Measurements from ENCODE around the gene CLIC4.

The CLIC4 gene

DNA sequence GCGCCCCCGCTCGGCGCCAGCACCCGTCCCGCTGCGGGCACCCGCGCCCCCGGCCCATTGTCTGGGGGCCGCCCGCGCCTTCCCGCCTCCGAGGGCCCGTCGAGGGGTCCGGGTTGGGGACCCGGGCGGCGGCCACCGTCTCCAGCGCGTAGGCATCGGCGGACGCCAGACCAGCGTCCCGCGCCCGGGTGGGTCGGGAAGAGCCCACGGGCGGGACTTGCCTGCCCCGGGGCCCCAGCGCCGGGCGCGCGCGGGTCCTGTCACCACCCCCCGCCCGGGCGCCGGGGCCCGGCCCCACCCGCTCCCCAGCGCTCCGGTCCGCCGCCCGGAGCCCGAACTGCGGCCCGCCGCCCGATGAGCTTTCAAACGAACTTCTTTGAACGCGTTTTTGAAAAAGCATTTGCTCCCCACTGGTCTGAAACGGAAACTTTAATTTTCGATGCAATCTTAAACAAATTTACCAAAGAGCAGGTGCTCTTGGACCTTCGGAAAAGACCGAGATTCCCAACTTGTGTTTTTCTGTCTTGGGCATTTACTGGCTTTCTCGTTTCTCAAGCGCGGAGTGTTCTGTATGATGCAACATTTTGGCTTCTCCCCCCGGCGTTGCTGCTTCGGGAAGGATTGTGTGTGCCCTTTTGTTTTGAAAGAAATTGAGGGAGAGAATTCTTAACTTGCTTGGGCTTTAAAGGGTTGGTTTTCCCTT is 615 bp downstream of the CLIC4 start:
- DNase-seq (ENCODE audit: low read depth): peak; percentile 82
- TF ChIP-seq MYC (IDR thresholded peaks at IDR 0.05; ENCODE audit: low read depth, low read length): no peak; the same call in 1 of the 2 replicates
- TF ChIP-seq, protein P1, sequence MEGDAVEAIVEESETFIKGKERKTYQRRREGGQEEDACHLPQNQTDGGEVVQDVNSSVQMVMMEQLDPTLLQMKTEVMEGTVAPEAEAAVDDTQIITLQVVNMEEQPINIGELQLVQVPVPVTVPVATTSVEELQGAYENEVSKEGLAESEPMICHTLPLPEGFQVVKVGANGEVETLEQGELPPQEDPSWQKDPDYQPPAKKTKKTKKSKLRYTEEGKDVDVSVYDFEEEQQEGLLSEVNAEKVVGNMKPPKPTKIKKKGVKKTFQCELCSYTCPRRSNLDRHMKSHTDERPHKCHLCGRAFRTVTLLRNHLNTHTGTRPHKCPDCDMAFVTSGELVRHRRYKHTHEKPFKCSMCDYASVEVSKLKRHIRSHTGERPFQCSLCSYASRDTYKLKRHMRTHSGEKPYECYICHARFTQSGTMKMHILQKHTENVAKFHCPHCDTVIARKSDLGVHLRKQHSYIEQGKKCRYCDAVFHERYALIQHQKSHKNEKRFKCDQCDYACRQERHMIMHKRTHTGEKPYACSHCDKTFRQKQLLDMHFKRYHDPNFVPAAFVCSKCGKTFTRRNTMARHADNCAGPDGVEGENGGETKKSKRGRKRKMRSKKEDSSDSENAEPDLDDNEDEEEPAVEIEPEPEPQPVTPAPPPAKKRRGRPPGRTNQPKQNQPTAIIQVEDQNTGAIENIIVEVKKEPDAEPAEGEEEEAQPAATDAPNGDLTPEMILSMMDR (IDR thresholded peaks at IDR 0.05; ENCODE audit: low read depth, low read length): no peak
- TF ChIP-seq, protein P2, sequence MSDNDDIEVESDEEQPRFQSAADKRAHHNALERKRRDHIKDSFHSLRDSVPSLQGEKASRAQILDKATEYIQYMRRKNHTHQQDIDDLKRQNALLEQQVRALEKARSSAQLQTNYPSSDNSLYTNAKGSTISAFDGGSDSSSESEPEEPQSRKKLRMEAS (IDR thresholded peaks at IDR 0.05; ENCODE audit: low read depth, low read length): no peak
- TF ChIP-seq POLR2A (IDR thresholded peaks at IDR 0.05; ENCODE audit: extremely low read depth, insufficient read length): no peak
- H3K4me3 ChIP-seq (ENCODE audit: low read depth, low read length): peak overlapping the region; percentile 75

DNA sequence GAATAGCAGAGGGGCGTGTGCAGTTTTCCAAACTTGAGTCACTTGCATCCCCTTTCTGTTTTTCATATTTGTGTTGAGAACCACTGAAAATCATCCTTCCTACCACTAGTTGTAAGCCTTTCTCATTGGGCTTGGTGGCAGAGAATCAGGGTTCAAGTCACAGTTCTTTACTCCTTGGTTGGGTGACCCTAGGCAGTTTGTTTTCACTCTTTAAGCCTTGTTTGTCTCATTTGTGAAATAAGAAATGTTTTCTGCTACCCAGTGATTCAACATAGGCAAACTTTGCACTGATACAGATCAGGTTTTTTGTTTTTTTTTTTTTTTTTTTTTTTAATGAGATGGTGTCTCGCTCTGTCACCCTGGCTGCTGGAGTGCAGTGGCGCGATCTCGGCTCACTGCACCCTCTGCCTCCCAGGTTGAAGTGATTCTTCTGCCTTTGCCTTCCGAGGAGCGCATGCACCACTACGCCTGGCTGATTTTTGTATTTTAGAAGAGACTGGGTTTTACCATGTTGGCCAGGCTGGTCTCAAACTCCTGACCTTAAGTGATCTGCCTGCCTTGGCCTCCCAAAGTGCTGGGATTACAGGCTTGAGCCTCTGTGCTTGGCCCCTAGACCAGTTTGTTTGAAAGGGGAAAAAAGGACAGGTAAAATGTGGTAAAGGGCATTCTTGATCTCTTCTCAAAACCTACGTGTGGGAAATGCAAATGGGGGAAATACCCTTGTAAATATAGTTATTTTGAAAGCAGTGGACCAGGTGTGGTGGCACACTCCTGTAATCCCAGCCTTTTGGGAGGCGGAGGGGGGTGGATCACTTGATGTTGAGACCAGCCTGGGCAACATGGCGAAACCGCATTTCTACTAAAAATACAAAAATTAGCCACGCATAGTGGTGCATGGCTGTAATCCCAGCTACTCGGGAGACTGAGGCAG is 3.2 kb downstream of the CLIC4 start:
- TF ChIP-seq, protein P2 (IDR thresholded peaks at IDR 0.05; ENCODE audit: low read depth, low read length): no peak
- no peak for TF ChIP-seq POLR2A (IDR thresholded peaks at IDR 0.05; ENCODE audit: extremely low read depth, insufficient read length)
- TF ChIP-seq, protein P1 (IDR thresholded peaks at IDR 0.05; ENCODE audit: low read depth, low read length): no peak
- TF ChIP-seq MYC (IDR thresholded peaks at IDR 0.05; ENCODE audit: low read depth, low read length): no peak
- H3K4me3 ChIP-seq (ENCODE audit: low read depth, low read length): no peak overlapping the region
- no peak for DNase-seq (ENCODE audit: low read depth)

DNA sequence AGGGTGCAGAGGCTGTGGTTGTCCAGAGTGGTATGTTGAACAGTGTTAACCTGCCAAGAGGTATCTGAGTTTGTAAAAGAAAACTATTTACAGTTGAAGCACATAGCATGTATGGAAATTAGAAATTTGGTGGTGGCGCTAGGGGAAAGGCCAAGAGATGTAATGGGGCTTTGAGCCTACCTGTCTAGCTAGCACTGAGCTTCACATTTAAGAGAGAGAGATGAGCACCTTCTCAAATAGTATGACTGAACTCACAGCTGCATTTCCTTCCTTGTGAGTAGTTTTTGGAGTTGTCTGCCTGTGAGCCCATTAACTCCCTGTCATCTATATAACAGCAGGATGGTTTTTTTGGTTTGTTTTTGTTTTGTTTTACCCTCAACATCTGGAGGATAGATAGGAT is 4.0 kb downstream of the CLIC4 start:
- no peak for TF ChIP-seq MYC (IDR thresholded peaks at IDR 0.05; ENCODE audit: low read depth, low read length)
- no peak for TF ChIP-seq POLR2A (IDR thresholded peaks at IDR 0.05; ENCODE audit: extremely low read depth, insufficient read length)
- TF ChIP-seq, protein P2 (IDR thresholded peaks at IDR 0.05; ENCODE audit: low read depth, low read length): no peak
- TF ChIP-seq, protein P1 (IDR thresholded peaks at IDR 0.05; ENCODE audit: low read depth, low read length): no peak
- H3K4me3 ChIP-seq (ENCODE audit: low read depth, low read length): no peak overlapping the region
- DNase-seq (ENCODE audit: low read depth): no peak

DNA sequence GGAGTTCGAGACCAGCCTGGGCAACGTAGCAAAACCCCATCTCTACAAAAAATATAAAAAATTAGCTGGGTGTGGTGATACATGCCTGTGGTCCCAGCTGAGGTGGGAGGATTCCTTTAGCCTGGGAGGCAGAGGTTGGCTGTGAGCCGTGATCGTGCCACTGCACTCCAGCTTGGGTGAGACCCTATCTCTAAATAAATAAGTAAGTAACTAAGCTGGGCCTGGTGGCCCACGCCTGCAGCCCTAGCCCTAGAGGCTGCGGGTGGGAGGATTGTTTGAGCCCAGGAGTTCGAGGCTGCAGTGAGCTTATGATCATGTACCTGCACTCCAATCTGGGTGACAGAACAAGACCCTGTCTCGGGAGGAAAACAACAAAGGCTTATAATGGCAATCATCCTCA is 4.6 kb downstream of the CLIC4 start:
- no peak for DNase-seq (ENCODE audit: low read depth)
- TF ChIP-seq, protein P2 (IDR thresholded peaks at IDR 0.05; ENCODE audit: low read depth, low read length): no peak
- no peak overlapping the region for H3K4me3 ChIP-seq (ENCODE audit: low read depth, low read length)

DNA sequence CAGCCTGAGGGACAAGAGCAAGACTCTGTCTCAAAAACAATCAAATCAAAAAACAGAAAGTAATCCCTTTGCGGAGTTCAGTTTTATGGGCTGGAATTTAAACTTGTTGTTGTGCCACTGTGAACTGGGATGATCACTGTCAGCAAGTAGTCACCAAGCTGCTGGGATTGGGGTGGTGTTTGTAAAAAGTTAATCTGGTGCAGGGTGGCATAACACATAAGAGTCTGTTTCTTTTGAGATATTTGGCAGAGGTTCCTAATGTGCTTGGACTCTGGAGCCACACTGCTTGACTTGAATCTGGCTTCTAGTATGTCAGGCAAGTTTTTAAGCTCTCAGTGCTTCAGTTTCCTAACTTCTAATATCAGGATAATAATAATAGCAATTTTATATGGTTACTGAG is 6.6 kb downstream of the CLIC4 start:
- H3K4me3 ChIP-seq (ENCODE audit: low read depth, low read length): no peak overlapping the region
- no peak for DNase-seq (ENCODE audit: low read depth)
- TF ChIP-seq, protein P2 (IDR thresholded peaks at IDR 0.05; ENCODE audit: low read depth, low read length): no peak
- no peak for TF ChIP-seq POLR2A (IDR thresholded peaks at IDR 0.05; ENCODE audit: extremely low read depth, insufficient read length)
- TF ChIP-seq, protein P1 (IDR thresholded peaks at IDR 0.05; ENCODE audit: low read depth, low read length): no peak
- TF ChIP-seq MYC (IDR thresholded peaks at IDR 0.05; ENCODE audit: low read depth, low read length): no peak

DNA sequence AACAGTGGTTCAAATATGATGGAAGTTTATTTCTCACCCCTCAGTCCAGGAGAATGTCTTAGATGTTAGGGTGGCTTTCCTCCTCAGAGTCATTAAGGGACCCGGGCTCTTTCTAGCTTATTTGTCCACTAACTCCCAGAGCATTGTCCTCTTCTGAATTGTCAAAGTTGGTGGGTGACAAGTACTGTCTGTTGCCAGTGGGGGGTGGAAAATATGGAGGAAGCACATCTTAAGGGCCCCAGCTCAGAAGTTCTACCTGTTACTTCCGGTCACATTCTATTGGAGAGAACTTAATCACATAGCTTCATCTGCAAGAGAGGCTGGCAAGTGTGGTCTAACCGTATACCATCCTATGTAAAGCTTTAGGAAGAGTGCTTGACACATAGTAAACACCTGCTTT is 7.1 kb downstream of the CLIC4 start:
- no peak overlapping the region for H3K4me3 ChIP-seq (ENCODE audit: low read depth, low read length)
- TF ChIP-seq, protein P1 (IDR thresholded peaks at IDR 0.05; ENCODE audit: low read depth, low read length): no peak
- TF ChIP-seq, protein P2 (IDR thresholded peaks at IDR 0.05; ENCODE audit: low read depth, low read length): no peak
- TF ChIP-seq POLR2A (IDR thresholded peaks at IDR 0.05; ENCODE audit: extremely low read depth, insufficient read length): no peak
- no peak for TF ChIP-seq MYC (IDR thresholded peaks at IDR 0.05; ENCODE audit: low read depth, low read length)
- no peak for DNase-seq (ENCODE audit: low read depth)

Data from NB4 (cell line).